Fibroblast of lung (primary cell): ENCODE results near the gene COL4A6. TPM values are rescaled to one million over a fixed set of nuclear protein-coding genes. Genes with fewer than 3 reads are reported as not detected.

ENCODE experiments used
- DNase-seq, 2 donors: peaks; one replicate each; pipeline versions ENCODE4 v3.0.0 to v3.0.0-alpha.2; 2010; ENCODE audit warnings: low read depth in 2 of 2
- H2AFZ ChIP-seq: 2 replicates; pipeline ENCODE4 v1.5.1; 2012; ENCODE audit warnings: low read length, control low read depth, inconsistent platforms
- H3K27ac ChIP-seq: 2 replicates; pipeline ENCODE4 v1.5.1; 2011; ENCODE audit warnings: low read length, control low read depth; ENCODE audit not compliant: insufficient read depth
- H3K27me3 ChIP-seq: 2 replicates; pipeline ENCODE4 v1.5.1; 2011; ENCODE audit warnings: mild to moderate bottlenecking, low read length; ENCODE audit not compliant: control insufficient read depth, insufficient read depth
- H3K36me3 ChIP-seq: 2 replicates; pipeline ENCODE4 v1.5.1; 2011; ENCODE audit warnings: low read length; ENCODE audit not compliant: control insufficient read depth, insufficient read depth
- H3K4me1 ChIP-seq: 2 replicates; pipeline ENCODE4 v1.5.1; 2011; ENCODE audit warnings: low read length; ENCODE audit not compliant: control insufficient read depth, insufficient read depth; ENCODE audit errors: extremely low read depth
- H3K4me2 ChIP-seq: 2 replicates; pipeline ENCODE4 v1.5.1; 2011; ENCODE audit warnings: low read length, control low read depth; ENCODE audit not compliant: insufficient read depth; ENCODE audit errors: extremely low read depth
- H3K4me3 ChIP-seq, 4 experiments: fragments of 200-600 bp in 1 of 4; sonication (generic) in 1 of 4; replicated peaks in 1 of 4; 2 replicates each; pipeline ENCODE4 v1.5.1; 2011 to 2016; ENCODE audit warnings: low read length in 4 of 4, low read depth in 3 of 4, mild to moderate bottlenecking in 3 of 4, control low read depth in 2 of 4, inconsistent platforms in 1 of 4, mixed read lengths in 1 of 4; ENCODE audit not compliant: insufficient read depth in 1 of 4; ENCODE audit errors: control extremely low read depth in 1 of 4
- H3K79me2 ChIP-seq: 2 replicates; pipeline ENCODE4 v1.5.1; 2012; ENCODE audit warnings: mild to moderate bottlenecking, low read length, inconsistent platforms; ENCODE audit not compliant: control insufficient read depth, insufficient read depth
- H3K9ac ChIP-seq: 2 replicates; pipeline ENCODE4 v1.5.1; 2011; ENCODE audit warnings: mild to moderate bottlenecking, low read length, control low read depth; ENCODE audit not compliant: insufficient read depth
- H3K9me3 ChIP-seq: 2 replicates; pipeline ENCODE4 v1.5.1; 2012; ENCODE audit warnings: low read depth, low read length; ENCODE audit not compliant: control insufficient read depth, insufficient read depth
- H4K20me1 ChIP-seq: 2 replicates; pipeline ENCODE4 v1.5.1; 2011; ENCODE audit warnings: low read length; ENCODE audit not compliant: control insufficient read depth, insufficient read depth; ENCODE audit errors: extremely low read depth
- EZH2 ChIP-seq: IDR thresholded peaks from 2 replicates; pipeline ENCODE4 v1.5.1; 2012; ENCODE audit warnings: low read length, control low read depth, mild to moderate bottlenecking; ENCODE audit errors: missing control alignments
- polyA plus RNA-seq, 2 donors: library from polyadenylated mRNA; depleted of rRNA in 1 of 2; stranded (reverse) in 1 of 2; unstranded in 1 of 2; fragments of >200 nt; gene quantifications; 2 replicates each; pipeline ENCODE4 v1.2.1, GENCODE V29; 2011 to 2012; ENCODE audit warnings: missing spikeins in 1 of 2
- total RNA-seq: library from RNA; depleted of rRNA; stranded (reverse); fragments of >200 nt; gene quantifications from 2 replicates; pipeline ENCODE4 v1.2.1, GENCODE V29; 2014
- TF ChIP-seq, protein P1 (sequence below), 2 donors: IDR thresholded peaks in 1 of 2; conservative IDR thresholded peaks in 1 of 2; 1 replicate in 1 of 2; 2 replicates in 1 of 2; pipeline ENCODE4 v1.5.1; 2011 to 2012; ENCODE audit warnings: low read length in 2 of 2, control low read depth in 1 of 2, inconsistent platforms in 1 of 2, low read depth in 1 of 2, mild to moderate bottlenecking in 1 of 2

The COL4A6 gene
- total and polyA plus RNA-seq, 2 donors (not counting 1 experiment from before 2014, with no cell fraction given): 0.15 to 3.5 TPM

DNA sequence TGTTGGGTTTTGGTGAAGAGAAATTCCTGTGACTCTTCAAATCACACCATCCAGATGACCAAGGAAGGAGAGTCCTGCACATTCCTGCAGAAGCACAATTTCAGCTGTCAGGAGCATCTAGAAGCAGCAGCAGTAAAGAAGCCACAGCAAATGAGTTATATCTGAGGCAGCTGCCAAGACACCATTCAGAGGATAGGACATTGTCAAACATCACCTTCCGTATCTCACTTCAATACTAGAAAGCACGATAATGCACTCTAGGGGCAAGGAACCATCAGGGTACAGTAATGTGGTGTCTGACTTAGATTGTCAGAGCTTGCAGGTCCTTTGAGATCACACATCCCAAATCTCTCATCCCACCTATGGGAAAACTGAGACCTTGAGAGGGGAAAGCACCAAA, 134.5 kb downstream of the COL4A6 start:
- no peak overlapping the region for H3K4me2 ChIP-seq

DNA sequence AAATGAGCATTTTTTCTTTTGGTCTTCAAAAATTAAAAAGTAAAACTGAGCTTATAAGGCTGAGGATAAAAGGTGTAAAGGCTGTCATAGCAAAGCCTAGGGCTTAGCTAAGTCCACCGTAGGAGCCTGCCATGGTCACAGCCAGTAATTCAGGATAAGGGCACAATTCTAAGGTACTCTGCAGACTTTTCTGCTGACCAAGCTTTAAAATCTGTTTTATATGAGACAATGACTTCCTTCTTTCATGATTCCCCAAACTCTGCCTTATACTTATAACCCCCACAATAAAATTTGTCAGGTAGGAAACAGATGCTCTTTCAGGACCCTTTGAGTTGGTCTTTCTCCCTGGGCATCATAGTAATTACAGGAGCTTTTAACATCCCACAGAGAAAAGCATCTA, 138.5 kb downstream of the COL4A6 start:
- Histone ChIP-seq H3K27ac (no peak overlapping the region), H2AFZ (no peak overlapping the region), H3K4me1 (no peaks in the 10 kb centered on the region), H3K9ac (no peak overlapping the region), H3K36me3 (no peaks in the 10 kb centered on the region), H3K4me2 (no peak overlapping the region), H3K27me3 (no peaks in the 10 kb centered on the region), H4K20me1 (no peaks in the 10 kb centered on the region), H3K9me3 (no peaks in the 10 kb centered on the region), H3K79me2 (no peaks in the 10 kb centered on the region), H3K4me3 (no peak overlapping the region)
- no peak for DNase-seq
- no peak for TF ChIP-seq EZH2
- TF ChIP-seq, protein P1, sequence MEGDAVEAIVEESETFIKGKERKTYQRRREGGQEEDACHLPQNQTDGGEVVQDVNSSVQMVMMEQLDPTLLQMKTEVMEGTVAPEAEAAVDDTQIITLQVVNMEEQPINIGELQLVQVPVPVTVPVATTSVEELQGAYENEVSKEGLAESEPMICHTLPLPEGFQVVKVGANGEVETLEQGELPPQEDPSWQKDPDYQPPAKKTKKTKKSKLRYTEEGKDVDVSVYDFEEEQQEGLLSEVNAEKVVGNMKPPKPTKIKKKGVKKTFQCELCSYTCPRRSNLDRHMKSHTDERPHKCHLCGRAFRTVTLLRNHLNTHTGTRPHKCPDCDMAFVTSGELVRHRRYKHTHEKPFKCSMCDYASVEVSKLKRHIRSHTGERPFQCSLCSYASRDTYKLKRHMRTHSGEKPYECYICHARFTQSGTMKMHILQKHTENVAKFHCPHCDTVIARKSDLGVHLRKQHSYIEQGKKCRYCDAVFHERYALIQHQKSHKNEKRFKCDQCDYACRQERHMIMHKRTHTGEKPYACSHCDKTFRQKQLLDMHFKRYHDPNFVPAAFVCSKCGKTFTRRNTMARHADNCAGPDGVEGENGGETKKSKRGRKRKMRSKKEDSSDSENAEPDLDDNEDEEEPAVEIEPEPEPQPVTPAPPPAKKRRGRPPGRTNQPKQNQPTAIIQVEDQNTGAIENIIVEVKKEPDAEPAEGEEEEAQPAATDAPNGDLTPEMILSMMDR (conservative IDR thresholded peaks at IDR 0.05 in 1 of 2, IDR thresholded peaks at IDR 0.05 in 1 of 2; ENCODE audit: low read depth in 1 of 2, low read length in 2 of 2): no peak

More for the DNA sequence above, 134.5 kb downstream of the COL4A6 start:
- Histone ChIP-seq H3K27ac (no peak overlapping the region), H3K4me3 (no peak overlapping the region), H3K4me1 (no peaks in the 10 kb centered on the region), H3K36me3 (no peaks in the 10 kb centered on the region), H3K9ac (no peak overlapping the region), H2AFZ (no peak overlapping the region), H4K20me1 (no peaks in the 10 kb centered on the region), H3K79me2 (no peaks in the 10 kb centered on the region), H3K27me3 (no peaks in the 10 kb centered on the region), H3K9me3 (no peaks in the 10 kb centered on the region)
- DNase-seq: no peak
- TF ChIP-seq, protein P1 (conservative IDR thresholded peaks at IDR 0.05 in 1 of 2, IDR thresholded peaks at IDR 0.05 in 1 of 2; ENCODE audit: low read depth in 1 of 2, low read length in 2 of 2): no peak
- no peak for TF ChIP-seq EZH2

DNA sequence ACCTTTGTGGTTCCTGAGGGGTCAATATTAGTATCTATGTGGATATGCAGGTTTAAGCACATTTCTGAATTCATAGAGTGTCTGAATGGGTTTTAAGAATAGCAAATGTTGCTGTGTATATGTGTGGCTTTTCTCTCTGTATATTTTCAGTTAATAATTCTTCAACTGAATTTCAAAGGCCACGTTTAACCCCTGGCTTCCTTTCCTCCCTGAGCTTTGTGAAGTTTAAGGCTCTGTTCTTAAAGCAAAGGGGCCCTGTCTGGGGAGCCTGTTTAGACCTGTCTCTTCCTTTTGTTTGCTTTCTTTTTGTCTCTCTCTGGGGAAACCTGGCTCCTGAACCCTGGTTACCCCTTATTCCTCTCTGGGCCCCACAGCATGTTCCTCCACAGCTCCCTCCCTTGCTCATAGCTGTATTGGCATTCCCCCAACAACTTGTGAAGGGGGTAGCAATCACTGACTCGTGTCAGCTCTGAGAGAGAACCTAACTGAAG, 139.1 kb downstream of the COL4A6 start:
- H2AFZ ChIP-seq: no peak overlapping the region
- peak; percentile 36 to 55 for DNase-seq
- no peaks in the 10 kb centered on the region for H3K4me1 ChIP-seq
- no peaks in the 10 kb centered on the region for H3K27me3 ChIP-seq
- H3K9ac ChIP-seq: no peak overlapping the region
- no peak overlapping the region for H3K4me2 ChIP-seq
- no peaks in the 10 kb centered on the region for H3K79me2 ChIP-seq
- no peak overlapping the region for H3K27ac ChIP-seq
- H4K20me1 ChIP-seq: no peaks in the 10 kb centered on the region
- no peaks in the 10 kb centered on the region for H3K36me3 ChIP-seq
- H3K9me3 ChIP-seq: no peaks in the 10 kb centered on the region
- no peak overlapping the region for H3K4me3 ChIP-seq
- TF ChIP-seq, protein P1 (conservative IDR thresholded peaks at IDR 0.05 in 1 of 2, IDR thresholded peaks at IDR 0.05 in 1 of 2; ENCODE audit: low read depth in 1 of 2, low read length in 2 of 2): no peak
- no peak for TF ChIP-seq EZH2
